ENCODE measurements around the gene SCN4A.

- TF ChIP-seq POLR2AphosphoS5 (IDR thresholded peaks at IDR 0.05; ENCODE audit: low read depth, low read length): no peak
- TF ChIP-seq TAF1 (IDR thresholded peaks at IDR 0.05; ENCODE audit: borderline replicate concordance, insufficient read depth, low read length): no peak
- no peak for TF ChIP-seq SIN3A (IDR thresholded peaks at IDR 0.05; ENCODE audit: borderline replicate concordance, insufficient read depth, low read length)
- TF ChIP-seq REST (IDR thresholded peaks at IDR 0.05; ENCODE audit: insufficient read depth in 1 of 2, low read depth in 2 of 2, low read length in 2 of 2): no peak
- no peak for TF ChIP-seq FOXP2 (optimal IDR thresholded peaks at IDR 0.05; ENCODE audit: borderline replicate concordance, extremely low read depth, extremely low read length, insufficient read depth)
Measured at GRCh38 chr17:64009571-64010402, 37.1 kb upstream of the SCN4A start.

Measured in PFSK-1 (cell line).